NCI-H146 (cell line): ENCODE measurements around the gene OXLD1.
A peak's percentile ranks its signal among the peaks of the same experiment; 100 is the strongest.
"Not testable (repeated sequence)": the region's sequence is repeated elsewhere in the genome, so short reads cannot be mapped to it uniquely, and the experiment has no call there.

Experiments used
- DNase-seq: peaks from one replicate; lab custom pipeline; 2025; lab: John Stamatoyannopoulos, UW

OXLD1 gene

GRCh38 chr17:81682565-81683207 lies 16.3 kb upstream of the OXLD1 start:
- peak; percentile 25 for DNase-seq

GRCh38 chr17:81681672-81682071 lies 15.3 kb upstream of the OXLD1 start:
- peak; percentile 87 for DNase-seq

GRCh38 chr17:81680150-81680549 lies 13.7 kb upstream of the OXLD1 start:
- DNase-seq: no peak

GRCh38 chr17:81676906-81677305 lies 10.5 kb upstream of the OXLD1 start:
- no peak for DNase-seq

GRCh38 chr17:81675515-81676221 lies 9.3 kb upstream of the OXLD1 start:
- not testable (repeated sequence) for DNase-seq

GRCh38 chr17:81673561-81674258 lies 7.3 kb upstream of the OXLD1 start:
- DNase-seq: no peak

- no peak for DNase-seq
These were observed 6.5 kb upstream of the OXLD1 start for GRCh38 chr17:81672954-81673353.

- no peak for DNase-seq
These were observed 6.1 kb upstream of the OXLD1 start for GRCh38 chr17:81672504-81672903.

- DNase-seq: no peak
These were observed 1.3 kb upstream of the OXLD1 start for GRCh38 chr17:81667754-81668153.

- no peak for DNase-seq
These were observed 388 bp downstream of the OXLD1 start for GRCh38 chr17:81666092-81666341.

- DNase-seq: peak; percentile 63
These were observed 957 bp downstream of the OXLD1 start for GRCh38 chr17:81665205-81666091.

- DNase-seq: no peak
These were observed 2.3 kb downstream of the OXLD1 start for GRCh38 chr17:81664051-81664470.

GRCh38 chr17:81662002-81662401 lies 4.4 kb downstream of the OXLD1 start:
- no peak for DNase-seq

- no peak for DNase-seq
These were observed 6.0 kb downstream of the OXLD1 start for GRCh38 chr17:81660441-81660840.

- no peak for DNase-seq
These were observed 7.4 kb downstream of the OXLD1 start for GRCh38 chr17:81659038-81659437.

GRCh38 chr17:81656835-81657234 lies 9.6 kb downstream of the OXLD1 start:
- DNase-seq: no peak

GRCh38 chr17:81656118-81656743 lies 10.2 kb downstream of the OXLD1 start, which contains the start of gene PDE6G:
Gene PDE6G (minus strand): TSS chr17:81656542. CDS start chr17:81653305, 3,237 bp downstream.
- DNase-seq: no peak

GRCh38 chr17:81655378-81656117 lies 10.9 kb downstream of the OXLD1 start:
- DNase-seq: no peak

- DNase-seq: peak; percentile 20
These were observed 13.3 kb downstream of the OXLD1 start for GRCh38 chr17:81652906-81653771.

GRCh38 chr17:81651692-81652091 lies 14.7 kb downstream of the OXLD1 start:
- peak; percentile 12 for DNase-seq
